ENCODE measurements around the gene TGM6.

TGM6 gene

GRCh38 chr20:2460752-2461424 lies 80.2 kb downstream of the TGM6 start:
- Histone ChIP-seq H3K9ac (ENCODE audit: low read depth, low read length, poor library complexity, severe bottlenecking) (no peak overlapping the region), H3K4me2 (ENCODE audit: low read depth, low read length, poor library complexity, severe bottlenecking) (no peak overlapping the region), H2AFZ (ENCODE audit: low read length) (no peak overlapping the region), H3K79me2 (ENCODE audit: insufficient read depth, low read length) (peaks cover 36% of the 10 kb centered on the region), H3K4me3 (ENCODE audit: low read length, poor library complexity, severe bottlenecking) (no peak overlapping the region), H3K9me3 (ENCODE audit: insufficient read depth, low read depth, low read length) (no peaks in the 10 kb centered on the region), H3F3A (ENCODE audit: low read depth) (peaks cover 14% of the 10 kb centered on the region; the same call in 1 of the 2 replicates), H3K9me2 (replicated peaks; ENCODE audit: low read depth, low read length) (no peaks in the 10 kb centered on the region), H3K4me1 (ENCODE audit: insufficient read depth, low read length, poor library complexity, severe bottlenecking) (peaks cover 4% of the 10 kb centered on the region), H3K27me3 (ENCODE audit: insufficient read depth, low read length, poor library complexity, severe bottlenecking) (no peaks in the 10 kb centered on the region), H3K36me3 (ENCODE audit: insufficient read depth, low read length) (peaks cover 75% of the 10 kb centered on the region), H4K20me1 (ENCODE audit: insufficient read depth, low read length, poor library complexity, severe bottlenecking) (peaks cover 46% of the 10 kb centered on the region)
- TF ChIP-seq EZH2phosphoT487 (IDR thresholded peaks at IDR 0.05; ENCODE audit: borderline replicate concordance) (no peak), CTCF (conservative IDR thresholded peaks at IDR 0.05; ENCODE audit: low read length) (no peak)

GRCh38 chr20:2462484-2462883 lies 81.8 kb downstream of the TGM6 start:
- Histone ChIP-seq H3F3A (ENCODE audit: low read depth) (peaks cover 14% of the 10 kb centered on the region; the same call in 1 of the 2 replicates), H3K9me3 (ENCODE audit: insufficient read depth, low read depth, low read length) (no peaks in the 10 kb centered on the region), H3K4me2 (ENCODE audit: low read depth, low read length, poor library complexity, severe bottlenecking) (no peak overlapping the region), H4K20me1 (ENCODE audit: insufficient read depth, low read length, poor library complexity, severe bottlenecking) (peaks cover 62% of the 10 kb centered on the region), H3K9me2 (replicated peaks; ENCODE audit: low read depth, low read length) (no peaks in the 10 kb centered on the region), H3K36me3 (ENCODE audit: insufficient read depth, low read length) (peaks cover 91% of the 10 kb centered on the region), H3K79me2 (ENCODE audit: insufficient read depth, low read length) (peaks cover 52% of the 10 kb centered on the region), H2AFZ (ENCODE audit: low read length) (no peak overlapping the region), H3K4me1 (ENCODE audit: insufficient read depth, low read length, poor library complexity, severe bottlenecking) (peaks cover 19% of the 10 kb centered on the region), H3K27me3 (ENCODE audit: insufficient read depth, low read length, poor library complexity, severe bottlenecking) (no peaks in the 10 kb centered on the region), H3K9ac (ENCODE audit: low read depth, low read length, poor library complexity, severe bottlenecking) (no peak overlapping the region), H3K4me3 (ENCODE audit: low read length, poor library complexity, severe bottlenecking) (no peak overlapping the region)
- no peak for TF ChIP-seq EZH2phosphoT487 (IDR thresholded peaks at IDR 0.05; ENCODE audit: borderline replicate concordance)
- TF ChIP-seq CTCF (conservative IDR thresholded peaks at IDR 0.05; ENCODE audit: low read length), result no peak

GRCh38 chr20:2463616-2464365 lies 83.1 kb downstream of the TGM6 start:
- H4K20me1 ChIP-seq (ENCODE audit: insufficient read depth, low read length, poor library complexity, severe bottlenecking), result peaks cover 75% of the 10 kb centered on the region
- peaks cover 30% of the 10 kb centered on the region for H3K4me1 ChIP-seq (ENCODE audit: insufficient read depth, low read length, poor library complexity, severe bottlenecking)
- no peak overlapping the region for H3K4me3 ChIP-seq (ENCODE audit: low read length, poor library complexity, severe bottlenecking)

More at GRCh38 chr20:2463616-2464365, 83.1 kb downstream of the TGM6 start:
- no peaks in the 10 kb centered on the region for H3K9me3 ChIP-seq (ENCODE audit: insufficient read depth, low read depth, low read length)
- H3K9me2 ChIP-seq (replicated peaks; ENCODE audit: low read depth, low read length), result no peaks in the 10 kb centered on the region
- TF ChIP-seq CTCF (conservative IDR thresholded peaks at IDR 0.05; ENCODE audit: low read length) (no peak), EZH2phosphoT487 (IDR thresholded peaks at IDR 0.05; ENCODE audit: borderline replicate concordance) (no peak)
- H3K79me2 ChIP-seq (ENCODE audit: insufficient read depth, low read length), result peaks cover 65% of the 10 kb centered on the region
- H3K4me2 ChIP-seq (ENCODE audit: low read depth, low read length, poor library complexity, severe bottlenecking), result no peak overlapping the region
- no peak overlapping the region for H2AFZ ChIP-seq (ENCODE audit: low read length)
- no peak overlapping the region for H3K9ac ChIP-seq (ENCODE audit: low read depth, low read length, poor library complexity, severe bottlenecking)
- H3K36me3 ChIP-seq (ENCODE audit: insufficient read depth, low read length), result peaks cover 86% of the 10 kb centered on the region
- H3F3A ChIP-seq (ENCODE audit: low read depth), result peaks cover 8% of the 10 kb centered on the region; the same call in 1 of the 2 replicates
- no peaks in the 10 kb centered on the region for H3K27me3 ChIP-seq (ENCODE audit: insufficient read depth, low read length, poor library complexity, severe bottlenecking)

All from Loucy (cell line).